Smooth muscle cell (in vitro differentiated cells): Measurements from ENCODE around the gene REV1. TPM values are rescaled to one million over a fixed set of nuclear protein-coding genes. Genes with fewer than 3 reads are reported as not detected.
A peak's percentile ranks its signal among the peaks of the same experiment; 100 is the strongest.

Experiments used
- DNase-seq: peaks from one replicate; lab custom pipeline; 2025; ENCODE audit not compliant: unreplicated experiment; lab: John Stamatoyannopoulos, UW
- H2AFZ ChIP-seq: fragments of 200-600 bp; sonication (generic); 2 replicates; pipeline ENCODE4 v1.6.0; 2016; ENCODE audit warnings: antibody characterized with exemption, low read depth, mild to moderate bottlenecking
- H3F3A ChIP-seq: fragments of 200-600 bp; sonication (generic); 2 replicates; pipeline ENCODE4 v1.6.0; 2017; ENCODE audit warnings: antibody characterized with exemption, low read depth
- H3K27ac ChIP-seq: fragments of 200-600 bp; sonication (generic); 2 replicates; pipeline ENCODE4 v1.5.1; 2016; ENCODE audit warnings: low read depth, mild to moderate bottlenecking
- H3K27me3 ChIP-seq: fragments of 200-600 bp; sonication (generic); 2 replicates; pipeline ENCODE4 v1.6.1; 2016; ENCODE audit warnings: low read depth, mild to moderate bottlenecking
- H3K36me3 ChIP-seq: fragments of 200-600 bp; sonication (generic); 2 replicates; pipeline ENCODE4 v1.5.1; 2016; ENCODE audit warnings: low read depth
- H3K4me1 ChIP-seq: fragments of 200-600 bp; sonication (generic); 2 replicates; pipeline ENCODE4 v1.5.1; 2016; ENCODE audit warnings: low read depth
- H3K4me2 ChIP-seq: fragments of 200-600 bp; sonication (generic); 2 replicates; pipeline ENCODE4 v1.6.0; 2016; ENCODE audit warnings: mild to moderate bottlenecking
- H3K4me3 ChIP-seq: fragments of 200-600 bp; sonication (generic); 2 replicates; pipeline ENCODE4 v1.5.1; 2016; ENCODE audit warnings: mild to moderate bottlenecking
- H3K79me2 ChIP-seq: fragments of 200-600 bp; sonication (generic); 2 replicates; pipeline ENCODE4 v1.6.0; 2016; ENCODE audit warnings: low read depth, mild to moderate bottlenecking
- H3K9ac ChIP-seq: fragments of 200-600 bp; sonication (generic); 2 replicates; pipeline ENCODE4 v1.6.0; 2016; ENCODE audit warnings: low read depth
- H3K9me3 ChIP-seq: fragments of 200-600 bp; sonication (generic); replicated peaks from 2 replicates; pipeline ENCODE4 v1.5.1; 2016; ENCODE audit warnings: low read depth
- H4K20me1 ChIP-seq: fragments of 200-600 bp; sonication (generic); 2 replicates; pipeline ENCODE4 v1.6.0; 2016; ENCODE audit warnings: low read depth
- CTCF ChIP-seq: fragments of 200-600 bp; sonication (generic); IDR thresholded peaks from 2 replicates; pipeline ENCODE4 v1.5.1; 2017; ENCODE audit warnings: borderline replicate concordance, mild to moderate bottlenecking, antibody characterized with exemption; ENCODE audit not compliant: insufficient read depth, poor library complexity, severe bottlenecking
- WGBS: methylation state at CpG from one replicate; pipeline ENCODE4 v1.1.7; 2016; ENCODE audit warnings: low lambda C conversion rate; 5-methylcytosine and 5-hydroxymethylcytosine counted together
- polyA plus RNA-seq: library from polyadenylated mRNA; unstranded; fragments of >200 nt; fragmentation: Nextera tagmentation; extraction: Ambion mirVana; gene quantifications from 2 replicates; pipeline ENCODE4 v1.2.1, GENCODE V29; 2016
- total RNA-seq: library from RNA; depleted of rRNA; stranded (reverse); fragments of >200 nt; gene quantifications from 2 replicates; pipeline ENCODE4 v1.2.3, GENCODE V29; 2014

REV1 gene
- total and polyA plus RNA-seq, 2 experiments from 2014 or later: 9.5 to 20.6 TPM

- DNase-seq: no peak
- Histone ChIP-seq H3K27me3 (no peaks in the 10 kb centered on the region), H3K9ac (no peak overlapping the region), H3F3A (no peaks in the 10 kb centered on the region), H3K4me2 (no peak overlapping the region), H4K20me1 (peaks cover 83% of the 10 kb centered on the region), H3K79me2 (peaks cover 87% of the 10 kb centered on the region), H3K4me1 (peaks cover 14% of the 10 kb centered on the region), H2AFZ (no peak overlapping the region), H3K27ac (no peak overlapping the region), H3K4me3 (no peak overlapping the region), H3K9me3 (no peaks in the 10 kb centered on the region), H3K36me3 (no peaks in the 10 kb centered on the region)
- WGBS: 86% methylated on average over 2 of the region's 2 CpGs
- no peak for TF ChIP-seq CTCF
Observed at GRCh38 chr2:99484205-99484604, 5.6 kb downstream of the REV1 start.

- H3K9ac ChIP-seq: no peak overlapping the region
- H3F3A ChIP-seq: no peaks in the 10 kb centered on the region
- no peak overlapping the region for H2AFZ ChIP-seq
- no peaks in the 10 kb centered on the region for H3K27me3 ChIP-seq
- WGBS: 59% methylated on average over 1 of the region's 1 CpG
- TF ChIP-seq CTCF: no peak
- no peaks in the 10 kb centered on the region for H3K36me3 ChIP-seq
- no peaks in the 10 kb centered on the region for H3K9me3 ChIP-seq
- H4K20me1 ChIP-seq: peaks cover 99% of the 10 kb centered on the region
- DNase-seq: no peak
- peaks cover 14% of the 10 kb centered on the region for H3K4me1 ChIP-seq
- H3K4me2 ChIP-seq: no peak overlapping the region
- no peak overlapping the region for H3K27ac ChIP-seq
- H3K4me3 ChIP-seq: no peak overlapping the region
- peaks cover 100% of the 10 kb centered on the region for H3K79me2 ChIP-seq
Observed at GRCh38 chr2:99481941-99482340, 7.9 kb downstream of the REV1 start.

- no peak for TF ChIP-seq CTCF
- Histone ChIP-seq H3K27ac (peak overlapping the region; percentile 85), H3K27me3 (no peaks in the 10 kb centered on the region), H2AFZ (no peak overlapping the region), H3K9ac (peak overlapping the region; percentile 53), H3K9me3 (no peaks in the 10 kb centered on the region), H3K36me3 (no peaks in the 10 kb centered on the region), H3K4me1 (peaks cover 10% of the 10 kb centered on the region), H3K4me2 (no peak overlapping the region), H3K79me2 (peaks cover 100% of the 10 kb centered on the region), H3K4me3 (no peak overlapping the region), H3F3A (no peaks in the 10 kb centered on the region), H4K20me1 (peaks cover 99% of the 10 kb centered on the region)
- no peak for DNase-seq
- 100% methylated on average over 2 of the region's 2 CpGs for WGBS
Observed at GRCh38 chr2:99481527-99481926, 8.3 kb downstream of the REV1 start.

GRCh38 chr2:99480390-99480789 lies 9.4 kb downstream of the REV1 start:
- no peak for TF ChIP-seq CTCF
- Histone ChIP-seq H4K20me1 (peaks cover 100% of the 10 kb centered on the region), H3K4me1 (peaks cover 10% of the 10 kb centered on the region), H3K4me2 (no peak overlapping the region), H3K4me3 (no peak overlapping the region), H3K9me3 (no peaks in the 10 kb centered on the region), H3K79me2 (peaks cover 100% of the 10 kb centered on the region), H3K27ac (peak overlapping the region; percentile 85), H3K27me3 (no peaks in the 10 kb centered on the region), H3K9ac (peak overlapping the region; percentile 53), H2AFZ (no peak overlapping the region), H3K36me3 (no peaks in the 10 kb centered on the region), H3F3A (no peaks in the 10 kb centered on the region)
- DNase-seq: no peak
- 82% methylated on average over 1 of the region's 1 CpG for WGBS
